K562 (cell line): ENCODE data around the gene COL4A2. TPM values are rescaled to one million over a fixed set of nuclear protein-coding genes. Genes with fewer than 3 reads are reported as not detected.
A peak's percentile ranks its signal among the peaks of the same experiment; 100 is the strongest.

ENCODE experiments used
- CBFA2T2 ChIP-seq: fragments of 450-650 bp; conservative IDR thresholded peaks from 2 replicates; pipeline ENCODE4 v1.6.1; 2017; ENCODE audit warnings: mild to moderate bottlenecking
- CBX3 ChIP-seq, 2 experiments: IDR thresholded peaks; 1 replicate in 1 of 2; 2 replicates in 1 of 2; pipeline ENCODE4 v1.6.1; 2012; ENCODE audit warnings: inconsistent platforms in 2 of 2, low read length in 2 of 2, borderline replicate concordance in 1 of 2, control low read depth in 1 of 2
- CXXC5 ChIP-seq: fragments of 250-450 bp; sonication (Bioruptor Pico); IDR thresholded peaks from 2 replicates; pipeline ENCODE4 v1.8.0; 2022; ENCODE audit warnings: inconsistent platforms, mild to moderate bottlenecking, moderate library complexity
- ETV1 ChIP-seq: fragments of 450-650 bp; conservative IDR thresholded peaks from 2 replicates; pipeline ENCODE4 v1.6.1; 2016; ENCODE audit warnings: missing genetic modification characterization, control low read depth, low read depth, missing compliant biosample characterization
- FOXA3 ChIP-seq, 2 experiments: fragments of 450-650 bp in 1 of 2; sonication (generic) in 1 of 2; formaldehyde crosslinking; IDR thresholded peaks in 1 of 2; conservative IDR thresholded peaks in 1 of 2; 2 replicates each; pipeline versions ENCODE4 v1.4.0 to v1.8.0; 2020 to 2022; ENCODE audit warnings: mild to moderate bottlenecking in 2 of 2, missing genetic modification reagents in 1 of 2
- FOXK1 ChIP-seq: sonication (generic); formaldehyde crosslinking; IDR thresholded peaks from 2 replicates; pipeline ENCODE4 v1.8.0; 2022; ENCODE audit warnings: missing genetic modification reagents, mild to moderate bottlenecking, borderline replicate concordance
- FOXM1 ChIP-seq, 2 experiments: fragments of 450-650 bp in 1 of 2; sonication (generic) in 1 of 2; formaldehyde crosslinking in 1 of 2; IDR thresholded peaks; 2 replicates each; pipeline versions ENCODE4 v1.6.1 to v1.9.0; 2017 to 2022; ENCODE audit warnings: low read depth in 2 of 2, mild to moderate bottlenecking in 2 of 2, missing genetic modification reagents in 1 of 2, moderate library complexity in 1 of 2
- HBP1 ChIP-seq: fragments of 450-650 bp; formaldehyde crosslinking; IDR thresholded peaks from 2 replicates; pipeline ENCODE4 v1.4.0; 2022; ENCODE audit warnings: missing genetic modification characterization
- IRF9 ChIP-seq: fragments of 450-650 bp; IDR thresholded peaks from 2 replicates; pipeline ENCODE4 v1.6.1; 2016; ENCODE audit warnings: missing biosample characterization, missing genetic modification characterization
- KDM1A ChIP-seq, 2 experiments: fragments of 450-650 bp; IDR thresholded peaks; 2 replicates each; pipeline ENCODE4 v1.6.1; 2016; ENCODE audit warnings: mild to moderate bottlenecking in 2 of 2
- MECOM ChIP-seq: fragments of 250-450 bp; sonication (Bioruptor Pico); IDR thresholded peaks from 2 replicates; pipeline ENCODE4 v1.8.0; 2022; ENCODE audit warnings: inconsistent platforms
- MEIS2 ChIP-seq: fragments of 450-650 bp; IDR thresholded peaks from 2 replicates; pipeline ENCODE4 v1.6.1; 2014; ENCODE audit warnings: mild to moderate bottlenecking; ENCODE audit not compliant: partially characterized antibody
- NFE2 ChIP-seq: IDR thresholded peaks from 2 replicates; pipeline ENCODE4 v1.6.1; 2014; ENCODE audit warnings: antibody characterized with exemption, low read depth
- NONO ChIP-seq, 2 experiments: fragments of 200-400 bp in 1 of 2; fragments of 450-650 bp in 1 of 2; formaldehyde crosslinking in 1 of 2; IDR thresholded peaks; 2 replicates each; pipeline ENCODE4 v1.6.1; 2017; ENCODE audit warnings: low read depth in 2 of 2, mild to moderate bottlenecking in 2 of 2, moderate library complexity in 2 of 2, low read length in 1 of 2
- NR0B1 ChIP-seq: fragments of 450-650 bp; IDR thresholded peaks from one replicate; pipeline ENCODE4 v1.6.1; 2018; ENCODE audit warnings: mild to moderate bottlenecking, moderate library complexity; ENCODE audit not compliant: partially characterized antibody
- NR2C2 ChIP-seq, 2 experiments: fragments of 200-800 bp in 1 of 2; sonication (Bioruptor generic) in 1 of 2; sonication (generic) in 1 of 2; formaldehyde crosslinking in 1 of 2; IDR thresholded peaks; 2 replicates each; pipeline versions ENCODE4 v1.6.1 to v1.8.0; 2016 to 2022; ENCODE audit warnings: mild to moderate bottlenecking in 1 of 2, missing compliant biosample characterization in 1 of 2, missing genetic modification characterization in 1 of 2, missing genetic modification reagents in 1 of 2
- SIN3A ChIP-seq, 2 experiments: fragments of 150-350 bp in 1 of 2; IDR thresholded peaks; 2 replicates each; pipeline ENCODE4 v1.6.1; 2011 to 2016; ENCODE audit warnings: borderline replicate concordance in 2 of 2, low read depth in 2 of 2, low read length in 2 of 2, mild to moderate bottlenecking in 2 of 2, moderate library complexity in 2 of 2; ENCODE audit not compliant: control insufficient read depth in 1 of 2
- ZNF253 ChIP-seq: fragments of 250-450 bp; sonication (Bioruptor Pico); conservative IDR thresholded peaks from 2 replicates; pipeline ENCODE4 v1.6.1; 2021; ENCODE audit warnings: mild to moderate bottlenecking
- ZNF445 ChIP-seq: fragments of 250-450 bp; sonication (Bioruptor Pico); IDR thresholded peaks from 2 replicates; pipeline ENCODE4 v1.4.0; 2020; ENCODE audit warnings: low read depth, mild to moderate bottlenecking, moderate library complexity
- ZNF512 ChIP-seq: IDR thresholded peaks from 2 replicates; pipeline ENCODE4 v1.6.1; 2016; ENCODE audit warnings: missing genetic modification characterization, missing compliant biosample characterization
- ZNF561 ChIP-seq: fragments of 450-650 bp; formaldehyde crosslinking; conservative IDR thresholded peaks from 2 replicates; pipeline ENCODE4 v1.4.0; 2020; ENCODE audit warnings: mild to moderate bottlenecking, moderate library complexity
- ZNF695 ChIP-seq: fragments of 450-650 bp; formaldehyde crosslinking; IDR thresholded peaks from 2 replicates; pipeline ENCODE4 v1.4.0; 2020; ENCODE audit warnings: mild to moderate bottlenecking, moderate library complexity
- polyA plus RNA-seq, 8 experiments: library from polyadenylated mRNA; depleted of rRNA in 4 of 8; stranded (reverse) in 5 of 8; unstranded in 3 of 8; fragments of >200 nt; fragmentation: Nextera tagmentation in 2 of 8; fragmentation: Illumina TruSeq in 1 of 8; extraction: Ambion mirVana in 2 of 8; extraction: Trizol in 1 of 8; gene quantifications; 2 replicates each; pipeline versions ENCODE4 v1.2.1 to v1.2.3, GENCODE V29; 2011 to 2014; ENCODE audit warnings: inconsistent platforms in 1 of 8, missing spikeins in 1 of 8
- total RNA-seq, 7 experiments: library from RNA; depleted of rRNA in 6 of 7; stranded (reverse); fragments of >200 nt in 6 of 7; fragmentation: Illumina TruSeq in 2 of 7; extraction: Trizol in 2 of 7; gene quantifications; 2 replicates each; pipeline versions ENCODE4 v1.2.1 to v1.2.3, GENCODE V29; 2011 to 2021; ENCODE audit warnings: low replicate concordance in 1 of 7

COL4A2 gene
- total and polyA plus RNA-seq, 9 of the 15 experiments (the other 6 are each of a cell fraction or from before 2014, with no cell fraction given), result 0.13 to 15.2 (median 8.1) TPM

- TF ChIP-seq FOXM1 (IDR thresholded peaks at IDR 0.05; ENCODE audit: low read depth) (0 out of 2 replicates have a peak, but pooled peaks have one; percentile 30), FOXM1 (CRISPR knock-in tag; IDR thresholded peaks at IDR 0.05; ENCODE audit: low read depth) (no peak), NR2C2 (CRISPR knock-in tag; IDR thresholded peaks at IDR 0.05) (no peak; the same call in 1 of the 2 replicates), NR2C2 (tag; IDR thresholded peaks at IDR 0.05) (peak; percentile 63), FOXA3 (CRISPR knock-in tag; conservative IDR thresholded peaks at IDR 0.05 in 1 of 2, IDR thresholded peaks at IDR 0.05 in 1 of 2) (no peak), ZNF695 (no peak), IRF9 (tag) (no peak), ETV1 (tag) (0 out of 2 replicates have a peak, but pooled peaks have one; percentile 9), KDM1A (IDR thresholded peaks at IDR 0.05) (peak; percentile 26 to 29; a peak in 2 of 4 replicates), NR0B1 (no peak), CBFA2T2 (peak; percentile 76), ZNF445 (no peak), MECOM (CRISPR knock-in tag) (no peak), ZNF253 (no peak), SIN3A (IDR thresholded peaks at IDR 0.05; ENCODE audit: borderline replicate concordance in 2 of 2, control insufficient read depth in 1 of 2, low read depth in 2 of 2, low read length in 2 of 2) (0 out of 4 replicates have a peak, but pooled peaks of 1 of the 2 experiments have one; percentile 25), ZNF561 (no peak), NFE2 (peak; percentile 35; the same call in 1 of the 2 replicates), ZNF512 (no peak), CBX3 (IDR thresholded peaks at IDR 0.05; ENCODE audit: borderline replicate concordance in 1 of 2, low read length in 2 of 2) (peak in 1 of 2 experiments; percentile 80; a peak in 2 of 3 replicates), HBP1 (CRISPR knock-in tag) (no peak), MEIS2 (peak; percentile 57), FOXK1 (no peak), NONO (IDR thresholded peaks at IDR 0.05; ENCODE audit: low read depth in 2 of 2, low read length in 1 of 2) (no peak), CXXC5 (peak; percentile 17; the same call in 1 of the 2 replicates)
Measured at GRCh38 chr13:110509478-110509926, 202.4 kb downstream of the COL4A2 start (continued).
